Endothelial cell (in vitro differentiated cells): ENCODE measurements around the gene FAF2. TPM values are rescaled to one million over a fixed set of nuclear protein-coding genes. Genes with fewer than 3 reads are reported as not detected.
A peak's percentile ranks its signal among the peaks of the same experiment; 100 is the strongest.

Source experiments
- DNase-seq: peaks from one replicate; pipeline ENCODE4 v3.0.0; 2021; ENCODE audit warnings: low spot score
- H3K27ac Mint-ChIP-seq: one replicate; pipeline ENCODE4 v1.8.0; 2021; ENCODE audit warnings: mixed read lengths, inconsistent platforms; ENCODE audit not compliant: unreplicated experiment
- H3K27me3 Mint-ChIP-seq: one replicate; pipeline ENCODE4 v1.8.0; 2021; ENCODE audit warnings: mild to moderate bottlenecking, moderate library complexity, mixed read lengths, inconsistent platforms; ENCODE audit not compliant: unreplicated experiment
- H3K36me3 Mint-ChIP-seq: one replicate; pipeline ENCODE4 v1.8.0; 2021; ENCODE audit warnings: mild to moderate bottlenecking, low read depth, mixed read lengths, inconsistent platforms; ENCODE audit not compliant: unreplicated experiment
- H3K4me1 Mint-ChIP-seq: one replicate; pipeline ENCODE4 v1.8.0; 2021; ENCODE audit warnings: mild to moderate bottlenecking, mixed read lengths, inconsistent platforms; ENCODE audit not compliant: unreplicated experiment
- H3K4me3 Mint-ChIP-seq: one replicate; pipeline ENCODE4 v1.8.0; 2021; ENCODE audit warnings: mild to moderate bottlenecking, mixed read lengths, inconsistent platforms; ENCODE audit not compliant: unreplicated experiment
- H3K9me3 Mint-ChIP-seq: one replicate; pipeline ENCODE4 v1.8.0; 2021; ENCODE audit warnings: mixed read lengths, inconsistent platforms; ENCODE audit not compliant: unreplicated experiment
- total RNA-seq: library from RNA; stranded (reverse); fragmentation: NEBNext Ultra II Directional; extraction: Animal tissue kit (Norgen Biotek cat#: 25700); gene quantifications from one replicate; pipeline ENCODE4 v1.2.1, GENCODE V29; 2021; ENCODE audit not compliant: unreplicated experiment
- TF ChIP-seq, protein P1 (sequence below): fragments of 200-600 bp; sonication (generic); IDR thresholded peaks from one replicate; pipeline ENCODE4 v1.5.0; 2021; ENCODE audit warnings: antibody characterized with exemption; ENCODE audit not compliant: unreplicated experiment

The FAF2 gene
- total RNA-seq, 1 donor from 2014 or later, result 40.6 TPM

DNA sequence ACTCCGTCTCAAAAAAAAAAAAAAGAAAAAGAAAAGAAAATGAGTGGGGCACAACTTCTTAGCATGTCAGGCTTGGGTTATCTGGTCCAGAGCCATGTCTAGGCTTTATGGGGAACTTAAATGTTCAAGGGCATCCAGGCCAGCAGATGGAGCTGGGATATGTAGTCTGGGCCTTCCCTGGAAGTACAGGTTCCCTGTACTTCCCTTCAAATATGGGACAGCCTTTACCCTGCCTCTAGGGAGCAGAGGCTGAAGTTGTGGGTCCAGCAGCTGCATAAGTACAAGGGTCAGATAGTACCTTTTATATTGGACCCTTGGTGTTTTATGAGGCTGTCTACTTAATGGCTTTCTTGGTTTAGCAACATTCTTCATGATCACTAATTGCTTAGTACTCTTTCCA lies 42.1 kb downstream of the FAF2 start:
- Mint-ChIP-seq H3K4me1 (no peaks in the 10 kb centered on the region), H3K27ac (no peak overlapping the region), H3K36me3 (peaks cover 17% of the 10 kb centered on the region), H3K27me3 (no peaks in the 10 kb centered on the region), H3K4me3 (no peak overlapping the region), H3K9me3 (no peaks in the 10 kb centered on the region)
- TF ChIP-seq, protein P1, sequence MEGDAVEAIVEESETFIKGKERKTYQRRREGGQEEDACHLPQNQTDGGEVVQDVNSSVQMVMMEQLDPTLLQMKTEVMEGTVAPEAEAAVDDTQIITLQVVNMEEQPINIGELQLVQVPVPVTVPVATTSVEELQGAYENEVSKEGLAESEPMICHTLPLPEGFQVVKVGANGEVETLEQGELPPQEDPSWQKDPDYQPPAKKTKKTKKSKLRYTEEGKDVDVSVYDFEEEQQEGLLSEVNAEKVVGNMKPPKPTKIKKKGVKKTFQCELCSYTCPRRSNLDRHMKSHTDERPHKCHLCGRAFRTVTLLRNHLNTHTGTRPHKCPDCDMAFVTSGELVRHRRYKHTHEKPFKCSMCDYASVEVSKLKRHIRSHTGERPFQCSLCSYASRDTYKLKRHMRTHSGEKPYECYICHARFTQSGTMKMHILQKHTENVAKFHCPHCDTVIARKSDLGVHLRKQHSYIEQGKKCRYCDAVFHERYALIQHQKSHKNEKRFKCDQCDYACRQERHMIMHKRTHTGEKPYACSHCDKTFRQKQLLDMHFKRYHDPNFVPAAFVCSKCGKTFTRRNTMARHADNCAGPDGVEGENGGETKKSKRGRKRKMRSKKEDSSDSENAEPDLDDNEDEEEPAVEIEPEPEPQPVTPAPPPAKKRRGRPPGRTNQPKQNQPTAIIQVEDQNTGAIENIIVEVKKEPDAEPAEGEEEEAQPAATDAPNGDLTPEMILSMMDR, result no peak
- no peak for DNase-seq

DNA sequence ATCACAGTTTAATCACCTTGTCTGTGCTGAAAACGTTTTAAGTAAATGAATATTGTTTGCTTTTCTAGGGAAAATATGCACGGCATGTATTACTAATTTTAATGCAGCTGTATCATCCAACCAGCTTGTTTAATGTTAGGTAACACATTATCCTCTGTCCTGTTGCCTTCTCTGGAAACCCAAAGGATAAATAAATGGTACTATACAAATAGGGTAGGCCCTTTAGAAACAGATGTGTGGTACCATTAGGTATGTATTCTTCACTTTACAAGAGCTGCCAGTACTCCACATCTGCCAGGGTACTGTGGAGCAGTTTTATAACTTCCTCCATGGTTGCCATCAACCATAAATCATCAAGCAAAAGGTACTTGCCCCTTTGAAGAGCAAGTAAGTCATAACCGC lies 42.9 kb downstream of the FAF2 start:
- no peak for DNase-seq
- H3K9me3 Mint-ChIP-seq, result no peaks in the 10 kb centered on the region
- TF ChIP-seq, protein P1, result no peak
- no peak overlapping the region for H3K27ac Mint-ChIP-seq
- H3K36me3 Mint-ChIP-seq, result peaks cover 17% of the 10 kb centered on the region
- no peak overlapping the region for H3K4me3 Mint-ChIP-seq
- no peaks in the 10 kb centered on the region for H3K4me1 Mint-ChIP-seq
- H3K27me3 Mint-ChIP-seq, result no peaks in the 10 kb centered on the region

DNA sequence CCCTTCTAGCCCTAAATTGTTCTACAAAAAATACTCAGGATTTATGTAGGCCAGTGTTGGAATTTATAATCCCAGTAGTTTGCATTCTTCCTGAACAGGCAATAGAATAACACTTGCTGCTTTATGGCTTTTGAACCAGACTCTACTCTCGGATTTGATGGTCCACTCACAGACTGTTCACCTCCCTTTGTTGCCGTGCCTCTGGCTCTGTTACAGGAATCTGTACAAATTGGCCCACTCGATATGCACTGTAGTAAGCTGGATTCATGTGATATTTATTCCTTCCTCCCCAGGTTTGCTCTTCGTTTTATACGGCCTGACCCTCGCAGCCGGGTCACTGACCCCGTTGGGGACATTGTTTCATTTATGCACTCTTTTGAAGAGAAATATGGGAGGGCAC lies 43.7 kb downstream of the FAF2 start:
- H3K27me3 Mint-ChIP-seq, result no peaks in the 10 kb centered on the region
- H3K9me3 Mint-ChIP-seq, result no peaks in the 10 kb centered on the region
- peaks cover 17% of the 10 kb centered on the region for H3K36me3 Mint-ChIP-seq
- no peak overlapping the region for H3K27ac Mint-ChIP-seq
- H3K4me3 Mint-ChIP-seq, result no peak overlapping the region
- no peaks in the 10 kb centered on the region for H3K4me1 Mint-ChIP-seq
- TF ChIP-seq, protein P1, result no peak
- DNase-seq, result no peak

DNA sequence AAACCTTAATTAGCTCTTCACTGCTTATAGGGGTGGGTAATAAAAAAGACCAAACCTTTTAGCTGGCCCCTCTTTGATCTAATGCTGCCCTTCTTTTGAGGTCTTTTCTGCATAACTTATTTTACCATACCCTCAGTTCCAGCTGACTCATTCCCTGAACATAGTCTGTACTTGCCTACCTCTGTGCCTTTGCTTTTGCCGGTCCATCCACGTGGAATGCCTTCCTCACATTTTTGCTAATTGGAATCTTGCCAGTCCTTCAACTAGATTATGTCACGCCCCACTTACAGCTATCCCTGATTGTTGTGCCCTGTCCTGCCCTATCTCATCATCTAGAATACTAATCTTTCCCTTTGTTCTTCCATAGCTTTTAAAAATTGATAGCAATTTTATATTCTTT lies 44.2 kb downstream of the FAF2 start:
- TF ChIP-seq, protein P1, result no peak
- no peaks in the 10 kb centered on the region for H3K9me3 Mint-ChIP-seq
- DNase-seq, result no peak
- peak overlapping the region; percentile 13 for H3K4me3 Mint-ChIP-seq
- H3K27ac Mint-ChIP-seq, result no peak overlapping the region
- peaks cover 19% of the 10 kb centered on the region for H3K36me3 Mint-ChIP-seq
- no peaks in the 10 kb centered on the region for H3K4me1 Mint-ChIP-seq
- no peaks in the 10 kb centered on the region for H3K27me3 Mint-ChIP-seq

DNA sequence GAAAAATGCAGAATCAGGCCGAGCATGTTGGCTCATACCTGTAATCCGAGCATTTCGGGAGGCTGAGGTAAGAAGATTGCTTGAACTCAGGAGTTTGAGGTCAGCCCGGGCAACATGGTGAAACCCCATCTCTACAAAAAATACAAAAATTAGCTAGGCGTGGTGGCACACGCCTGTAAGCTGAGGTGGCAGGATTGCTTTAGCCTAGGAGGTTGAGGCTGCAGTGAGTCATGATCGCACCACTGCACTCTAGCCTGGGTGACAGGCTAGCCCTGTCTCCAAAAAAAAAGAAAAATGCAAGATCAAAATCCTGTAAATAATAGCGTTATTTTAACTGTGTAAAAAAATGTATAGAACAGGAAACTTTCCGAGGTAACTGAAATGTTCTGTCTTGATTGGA lies 49.7 kb downstream of the FAF2 start:
- Mint-ChIP-seq H3K4me1 (no peaks in the 10 kb centered on the region), H3K27ac (no peak overlapping the region), H3K9me3 (no peaks in the 10 kb centered on the region), H3K36me3 (peaks cover 28% of the 10 kb centered on the region), H3K4me3 (no peak overlapping the region), H3K27me3 (no peaks in the 10 kb centered on the region)
- DNase-seq, result no peak
- TF ChIP-seq, protein P1, result no peak
